A549 (cell line): Measurements from ENCODE around the gene MAP3K2. TPM values are rescaled to one million over a fixed set of nuclear protein-coding genes. Genes with fewer than 3 reads are reported as not detected.

Experiments used
- ATAC-seq, 2 experiments: fragments of 200-7000 bp in 1 of 2; fragments of >200 bp in 1 of 2; cut with Nextera tagmentation in 1 of 2; cut with Tn5 transposase in 1 of 2; 3 replicates each; pipeline versions ENCODE4 v1.8.0 to v1.9.1; 2018 to 2020; ENCODE audit warnings: mild to moderate bottlenecking in 1 of 2, moderate library complexity in 1 of 2
- CTCF ChIA-PET: fragments of 300-600 bp; sonication (Branson Sonifier 250); formaldehyde crosslinking; extraction: SDS; loops from one replicate; lab custom pipeline; 2021; ENCODE audit warnings: antibody characterized with exemption, inconsistent platforms; lab: Yijun Ruan, JAX
- POLR2A ChIA-PET: fragments of 350-600 bp; formaldehyde crosslinking; extraction: SDS; loops from one replicate; lab custom pipeline; 2021; ENCODE audit warnings: antibody characterized with exemption, inconsistent platforms; lab: Yijun Ruan, JAX
- DNase-seq, 2 experiments: peaks; one replicate each; pipeline versions ENCODE4 v3.0.0 to v3.0.0-alpha.2; 2011 to 2016; ENCODE audit warnings: low read depth in 1 of 2, low spot score in 1 of 2
- FAIRE-seq: peaks from 2 replicates; lab custom pipeline; 2011; peaks lifted over from hg19 to GRCh38; lab: Jason Lieb, UNC
- H3K27ac ChIP-seq, 2 experiments: fragments of >200 bp; sonication (Bioruptor Twin); formaldehyde crosslinking; 3 replicates each; pipeline ENCODE4 v1.5.1; 2016 to 2017
- H3K4me1 ChIP-seq: fragments of >200 bp; sonication (Bioruptor Twin); formaldehyde crosslinking; 3 replicates; pipeline ENCODE4 v1.6.1; 2016
- H3K4me2 ChIP-seq: fragments of >200 bp; sonication (Bioruptor Twin); formaldehyde crosslinking; 3 replicates; pipeline ENCODE4 v1.6.1; 2016
- H3K4me3 ChIP-seq: fragments of >200 bp; sonication (Bioruptor Twin); formaldehyde crosslinking; 3 replicates; pipeline ENCODE4 v1.5.1; 2016
- H3K9me3 ChIP-seq: fragments of >200 bp; sonication (Bioruptor Twin); formaldehyde crosslinking; 3 replicates; pipeline ENCODE4 v1.6.1; 2016
- ATOH8 ChIP-seq: fragments of 250-450 bp; sonication (Bioruptor Pico); IDR thresholded peaks from 2 replicates; pipeline ENCODE4 v1.5.0; 2020; ENCODE audit warnings: low read depth, mild to moderate bottlenecking, moderate library complexity
- CEBPB ChIP-seq, 2 experiments: fragments of >200 bp in 1 of 2; sonication (Bioruptor Twin) in 1 of 2; formaldehyde crosslinking in 1 of 2; IDR thresholded peaks; 2 replicates each; pipeline ENCODE4 v1.6.1; 2012 to 2016
- CHD2 ChIP-seq: fragments of 150-350 bp; IDR thresholded peaks from 2 replicates; pipeline ENCODE4 v1.6.1; 2014; ENCODE audit warnings: low read length; ENCODE audit not compliant: partially characterized antibody
- CHD4 ChIP-seq: fragments of 200-600 bp; sonication (generic); IDR thresholded peaks from 2 replicates; pipeline ENCODE4 v1.6.1; 2016; ENCODE audit warnings: antibody characterized with exemption, mild to moderate bottlenecking, borderline replicate concordance
- EHF ChIP-seq: fragments of 250-450 bp; sonication (Bioruptor Pico); IDR thresholded peaks from 2 replicates; pipeline ENCODE4 v1.5.0; 2020; ENCODE audit warnings: mild to moderate bottlenecking
- EP300 ChIP-seq, 2 experiments: fragments of >200 bp; sonication (Bioruptor Twin); formaldehyde crosslinking; IDR thresholded peaks; 2 replicates in 1 of 2; 3 replicates in 1 of 2; pipeline ENCODE4 v1.6.1; 2016 to 2017
- FOSL2 ChIP-seq, 2 experiments: fragments of 450-650 bp in 1 of 2; fragments of >200 bp in 1 of 2; sonication (Bioruptor Twin) in 1 of 2; formaldehyde crosslinking; IDR thresholded peaks; 2 replicates each; pipeline versions ENCODE4 v1.5.0 to v1.6.1; 2016 to 2020; ENCODE audit warnings: mild to moderate bottlenecking in 1 of 2, moderate library complexity in 1 of 2
- FOXS1 ChIP-seq: fragments of 250-450 bp; sonication (Bioruptor Pico); IDR thresholded peaks from 2 replicates; pipeline ENCODE4 v1.5.0; 2020; ENCODE audit warnings: mild to moderate bottlenecking, moderate library complexity
- HOXA7 ChIP-seq: fragments of 250-450 bp; sonication (Bioruptor Pico); IDR thresholded peaks from 2 replicates; pipeline ENCODE4 v1.5.0; 2020; ENCODE audit warnings: mild to moderate bottlenecking, moderate library complexity
- JUN ChIP-seq, 2 experiments: fragments of >200 bp; sonication (Bioruptor Twin); formaldehyde crosslinking; IDR thresholded peaks; 2 replicates in 1 of 2; 3 replicates in 1 of 2; pipeline ENCODE4 v1.6.1; 2016 to 2017
- JUNB ChIP-seq: fragments of >200 bp; sonication (Bioruptor Twin); formaldehyde crosslinking; IDR thresholded peaks from 2 replicates; pipeline ENCODE4 v1.6.1; 2016
- MAFK ChIP-seq: fragments of 450-650 bp; IDR thresholded peaks from 2 replicates; pipeline ENCODE4 v1.6.1; 2014; ENCODE audit not compliant: partially characterized antibody
- NFE2L2 ChIP-seq: fragments of 150-350 bp; conservative IDR thresholded peaks from 2 replicates; pipeline ENCODE4 v1.6.1; 2014; ENCODE audit warnings: low read length
- POLR2A ChIP-seq: IDR thresholded peaks from 2 replicates; pipeline ENCODE4 v1.6.1; 2012; ENCODE audit warnings: mild to moderate bottlenecking, low read length
- REST ChIP-seq: fragments of 200-600 bp; sonication (generic); IDR thresholded peaks from 2 replicates; pipeline ENCODE4 v1.6.1; 2016; ENCODE audit warnings: antibody characterized with exemption, mild to moderate bottlenecking, moderate library complexity
- SMC3 ChIP-seq: fragments of >200 bp; sonication (Bioruptor Twin); formaldehyde crosslinking; IDR thresholded peaks from 3 replicates; pipeline ENCODE4 v1.6.1; 2018; ENCODE audit warnings: inconsistent platforms
- ZFP36 ChIP-seq: fragments of 450-650 bp; IDR thresholded peaks from 2 replicates; pipeline ENCODE4 v1.6.1; 2014; ENCODE audit warnings: borderline replicate concordance; ENCODE audit not compliant: partially characterized antibody
- ZSCAN20 ChIP-seq: fragments of 250-450 bp; sonication (Bioruptor Pico); IDR thresholded peaks from 2 replicates; pipeline ENCODE4 v1.8.0; 2022; ENCODE audit warnings: mild to moderate bottlenecking, moderate library complexity
- WGBS: methylation state at CpG from one replicate; pipeline ENCODE4 v1.1.6; 2017; ENCODE audit errors: missing lambda C conversion rate; 5-methylcytosine and 5-hydroxymethylcytosine counted together
- polyA plus RNA-seq, 4 experiments: library from polyadenylated mRNA; depleted of rRNA in 3 of 4; stranded (reverse); fragments of >200 nt; fragmentation: RNase III in 1 of 4; extraction: RNeasy Plus Mini Kit Qiagen cat#74134 plus additional on column Dnase treatment in 1 of 4; gene quantifications; 2 replicates in 3 of 4; 3 replicates in 1 of 4; pipeline ENCODE4 v1.2.3, GENCODE V29; 2011 to 2017
- TF ChIP-seq, protein P1 (sequence below): fragments of >200 bp; sonication (Bioruptor Twin); formaldehyde crosslinking; IDR thresholded peaks from 2 replicates; pipeline ENCODE4 v1.6.1; 2016
- TF ChIP-seq, protein P2 (sequence below): IDR thresholded peaks from 2 replicates; pipeline ENCODE4 v1.6.1; 2012; ENCODE audit warnings: low read depth, borderline replicate concordance
- TF ChIP-seq, protein P3 (sequence below): IDR thresholded peaks from 2 replicates; pipeline ENCODE4 v1.6.1; 2012

Gene MAP3K2
- polyA plus RNA-seq, 2 of the 4 experiments (the other 2 are of a cell fraction): 12.3 to 29.7 TPM

DNA sequence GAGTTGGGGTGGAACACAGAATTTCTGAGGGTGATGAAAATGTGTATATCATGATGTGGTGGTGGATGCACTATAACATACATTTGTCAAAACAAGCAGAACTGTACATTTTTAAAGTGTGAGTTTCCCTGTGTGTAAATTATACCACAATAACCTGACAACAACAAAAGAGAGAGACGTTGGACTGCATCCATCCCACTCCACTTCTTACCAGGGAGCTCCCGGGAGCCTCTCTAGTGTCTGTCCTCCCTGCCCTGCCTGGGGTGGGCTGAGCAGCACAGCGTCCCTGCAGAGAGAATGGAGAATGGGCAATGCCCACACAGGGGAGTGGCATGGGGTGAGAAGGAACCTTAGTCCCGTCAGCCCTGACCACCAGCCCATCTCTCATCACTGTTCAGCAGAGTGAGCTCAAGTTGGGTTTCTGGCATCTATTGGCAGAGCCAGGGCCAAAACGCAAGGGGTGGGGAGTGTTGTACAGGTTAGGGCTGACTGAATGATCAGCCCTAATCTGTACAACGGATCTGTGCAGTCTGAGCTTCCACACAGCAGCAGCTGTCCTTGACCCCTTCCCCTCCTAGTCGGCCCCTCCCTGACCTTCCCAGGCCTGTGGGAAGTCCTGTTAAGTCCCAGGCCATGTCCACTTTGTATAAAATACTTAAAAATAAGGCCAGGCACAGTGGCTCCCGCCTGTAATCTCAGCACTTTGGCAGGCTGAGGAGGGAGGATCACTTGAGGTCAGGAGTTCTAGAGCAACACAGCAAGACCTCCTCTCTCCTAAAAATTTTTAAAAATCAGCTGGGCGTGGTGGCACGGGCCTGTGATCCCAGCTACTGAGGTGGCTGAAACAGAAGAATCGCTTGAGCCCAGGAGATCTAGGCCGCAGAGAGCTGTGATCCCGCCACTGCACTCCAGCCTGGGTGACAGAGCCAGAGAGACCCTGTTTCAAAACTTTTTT lies 27.1 kb upstream of the MAP3K2 start:
- peak overlapping the region; percentile 72 for H3K4me2 ChIP-seq
- ChIA-PET POLR2A (no interaction called here), CTCF (interaction anchor here (0.8 to 4.3 kb wide), 21 partner anchors 8 to 90 kb away, joined by 3 to 23 read pairs (median 5); no protein-coding TSS in a partner anchor)
- H3K9me3 ChIP-seq: peaks cover 8% of the 10 kb centered on the region; the same call in 1 of the 3 replicates
- peak overlapping the region; percentile 84 to 97 for H3K27ac ChIP-seq
- peak in 1 of 2 experiments; percentile 13; a peak in 3 of 6 replicates for ATAC-seq
- WGBS: 79% methylated on average over 13 of the region's 13 CpGs
- DNase-seq: no peak
- TF ChIP-seq ATOH8: no peak
- TF ChIP-seq CHD4: no peak
- no peak for TF ChIP-seq ZSCAN20 (CRISPR knock-in tag)
- TF ChIP-seq ZFP36: no peak
- no peak for TF ChIP-seq REST
- no peak for TF ChIP-seq FOSL2 (IDR thresholded peaks at IDR 0.05)
- no peak for TF ChIP-seq FOSL2 (CRISPR knock-in tag; IDR thresholded peaks at IDR 0.05)
- no peak for TF ChIP-seq NFE2L2
- no peak for TF ChIP-seq EHF (CRISPR knock-in tag)
- TF ChIP-seq CHD2: no peak
- TF ChIP-seq, protein P1, sequence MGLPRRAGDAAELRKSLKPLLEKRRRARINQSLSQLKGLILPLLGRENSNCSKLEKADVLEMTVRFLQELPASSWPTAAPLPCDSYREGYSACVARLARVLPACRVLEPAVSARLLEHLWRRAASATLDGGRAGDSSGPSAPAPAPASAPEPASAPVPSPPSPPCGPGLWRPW: no peak
- TF ChIP-seq, all 56 proteins: peak for 0
- Histone ChIP-seq H3K4me1 (peaks cover 65% of the 10 kb centered on the region), H3K4me3 (no peak overlapping the region)
- no peak for FAIRE-seq

DNA sequence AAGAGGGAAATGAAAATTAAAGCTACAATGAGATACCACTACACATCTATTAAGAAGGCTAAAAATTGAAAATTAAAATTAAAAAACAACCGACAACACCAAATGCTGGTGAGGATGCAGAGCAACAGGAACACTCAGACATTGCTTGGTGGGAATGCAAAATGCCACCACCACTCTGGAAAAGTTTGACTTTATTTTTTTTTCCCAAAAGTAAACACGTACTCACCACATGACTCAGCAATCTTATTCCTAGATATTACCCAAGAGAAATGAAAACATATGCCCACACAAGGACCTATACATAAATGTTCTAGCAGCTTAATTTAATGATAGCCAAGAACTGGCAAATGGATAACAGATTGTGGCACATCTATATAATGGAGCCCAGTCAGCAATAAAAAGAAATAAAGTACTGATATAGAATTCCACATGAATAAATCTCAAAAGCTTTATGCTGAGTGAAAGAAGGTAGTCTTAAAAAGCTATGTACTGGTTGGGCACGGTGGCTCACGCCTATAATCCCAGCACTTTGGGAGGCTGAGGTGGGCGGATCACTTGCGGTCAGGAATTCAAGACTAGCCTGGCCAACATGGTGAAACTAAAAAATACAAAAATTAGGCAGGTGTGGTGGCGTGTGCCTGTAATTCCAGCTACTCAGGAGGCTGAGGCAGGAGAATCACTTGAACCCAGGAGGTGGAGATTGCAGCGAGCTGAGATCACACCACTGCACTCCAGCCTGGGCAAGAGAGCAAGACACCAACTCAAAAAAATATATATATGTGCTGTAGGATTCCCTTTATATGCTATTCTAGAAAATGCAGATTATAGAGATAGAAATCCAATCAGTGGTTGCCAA lies 26.2 kb upstream of the MAP3K2 start:
- DNase-seq: peak in 1 of 2 experiments; percentile 76
- 52% methylated on average over 8 of the region's 8 CpGs for WGBS
- FAIRE-seq: no peak
- ATAC-seq: no peak; a peak in 1 of 6 replicates
- peaks cover 72% of the 10 kb centered on the region for H3K4me1 ChIP-seq
- H3K9me3 ChIP-seq: peaks cover 8% of the 10 kb centered on the region; the same call in 1 of the 3 replicates
- ChIA-PET POLR2A (no interaction called here), CTCF (interaction anchor here (1.9 to 4.3 kb wide), 6 partner anchors 11 to 90 kb away, joined by 5 to 23 read pairs (median 14); no protein-coding TSS in a partner anchor)
- H3K4me2 ChIP-seq: peak overlapping the region; percentile 44
- H3K4me3 ChIP-seq: no peak overlapping the region
- no peak for TF ChIP-seq POLR2A
- no peak; a peak in 1 of 5 replicates for TF ChIP-seq EP300 (IDR thresholded peaks at IDR 0.05)
- TF ChIP-seq MAFK: peak; percentile 99
- 0 out of 2 replicates have a peak, but pooled peaks have one; percentile 52 for TF ChIP-seq FOSL2 (IDR thresholded peaks at IDR 0.05)
- peak; percentile 85 for TF ChIP-seq FOSL2 (CRISPR knock-in tag; IDR thresholded peaks at IDR 0.05)
- 0 out of 3 replicates have a peak, but pooled peaks have one; percentile 8 for TF ChIP-seq SMC3
- TF ChIP-seq CEBPB (IDR thresholded peaks at IDR 0.05): peak; percentile 61 to 92; a peak in 3 of 4 replicates
- peak in 1 of 2 experiments; percentile 62; a peak in 1 of 5 replicates for TF ChIP-seq JUN (IDR thresholded peaks at IDR 0.05)
- TF ChIP-seq, protein P1: peak; percentile 62
- TF ChIP-seq, protein P2, sequence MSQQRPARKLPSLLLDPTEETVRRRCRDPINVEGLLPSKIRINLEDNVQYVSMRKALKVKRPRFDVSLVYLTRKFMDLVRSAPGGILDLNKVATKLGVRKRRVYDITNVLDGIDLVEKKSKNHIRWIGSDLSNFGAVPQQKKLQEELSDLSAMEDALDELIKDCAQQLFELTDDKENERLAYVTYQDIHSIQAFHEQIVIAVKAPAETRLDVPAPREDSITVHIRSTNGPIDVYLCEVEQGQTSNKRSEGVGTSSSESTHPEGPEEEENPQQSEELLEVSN: 0 out of 2 replicates have a peak, but pooled peaks have one; percentile 39
- TF ChIP-seq HOXA7 (CRISPR knock-in tag): no peak
- TF ChIP-seq ZFP36: peak; percentile 77
- TF ChIP-seq ATOH8: peak; percentile 44; the same call in 1 of the 2 replicates
- TF ChIP-seq, protein P3, sequence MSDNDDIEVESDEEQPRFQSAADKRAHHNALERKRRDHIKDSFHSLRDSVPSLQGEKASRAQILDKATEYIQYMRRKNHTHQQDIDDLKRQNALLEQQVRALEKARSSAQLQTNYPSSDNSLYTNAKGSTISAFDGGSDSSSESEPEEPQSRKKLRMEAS: peak; percentile 62
- TF ChIP-seq CHD2: no peak
- TF ChIP-seq JUNB: peak; percentile 74
- peak; percentile 97 for TF ChIP-seq NFE2L2
- peak; percentile 73; the same call in 1 of the 2 replicates for TF ChIP-seq FOXS1 (CRISPR knock-in tag)
- H3K27ac ChIP-seq: peak overlapping the region; percentile 84 to 97
